Measurements from ENCODE around the gene DNMT3L.
"Not testable (repeated sequence)": the region's sequence is repeated elsewhere in the genome, so short reads cannot be mapped to it uniquely, and the experiment has no call there.

DNA sequence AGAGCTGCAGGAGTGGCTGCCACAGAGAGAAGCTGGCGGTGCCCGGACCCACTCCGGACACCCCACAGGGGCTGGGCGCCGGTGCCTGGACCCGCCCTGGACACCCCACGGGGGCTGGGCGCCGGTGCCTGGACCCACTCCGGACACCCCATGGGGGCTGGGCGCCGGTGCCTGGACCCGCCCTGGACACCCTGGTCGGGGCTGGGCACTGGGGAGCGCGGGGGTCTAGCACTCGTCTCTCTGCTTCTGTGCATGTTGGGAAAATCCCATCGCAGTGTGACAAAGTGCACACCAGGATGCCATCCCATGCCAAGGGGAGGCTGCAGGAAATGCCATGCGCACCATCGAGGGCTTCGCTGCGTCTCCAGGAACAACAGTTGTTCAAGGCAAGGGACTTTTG lies 32.1 kb downstream of the DNMT3L start:
- TF ChIP-seq, protein P1, sequence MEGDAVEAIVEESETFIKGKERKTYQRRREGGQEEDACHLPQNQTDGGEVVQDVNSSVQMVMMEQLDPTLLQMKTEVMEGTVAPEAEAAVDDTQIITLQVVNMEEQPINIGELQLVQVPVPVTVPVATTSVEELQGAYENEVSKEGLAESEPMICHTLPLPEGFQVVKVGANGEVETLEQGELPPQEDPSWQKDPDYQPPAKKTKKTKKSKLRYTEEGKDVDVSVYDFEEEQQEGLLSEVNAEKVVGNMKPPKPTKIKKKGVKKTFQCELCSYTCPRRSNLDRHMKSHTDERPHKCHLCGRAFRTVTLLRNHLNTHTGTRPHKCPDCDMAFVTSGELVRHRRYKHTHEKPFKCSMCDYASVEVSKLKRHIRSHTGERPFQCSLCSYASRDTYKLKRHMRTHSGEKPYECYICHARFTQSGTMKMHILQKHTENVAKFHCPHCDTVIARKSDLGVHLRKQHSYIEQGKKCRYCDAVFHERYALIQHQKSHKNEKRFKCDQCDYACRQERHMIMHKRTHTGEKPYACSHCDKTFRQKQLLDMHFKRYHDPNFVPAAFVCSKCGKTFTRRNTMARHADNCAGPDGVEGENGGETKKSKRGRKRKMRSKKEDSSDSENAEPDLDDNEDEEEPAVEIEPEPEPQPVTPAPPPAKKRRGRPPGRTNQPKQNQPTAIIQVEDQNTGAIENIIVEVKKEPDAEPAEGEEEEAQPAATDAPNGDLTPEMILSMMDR (IDR thresholded peaks at IDR 0.05): not testable (repeated sequence)
- not testable (repeated sequence) for TF ChIP-seq POLR2A, POLR2AphosphoS5, EP300 (IDR thresholded peaks at IDR 0.05)
